HG02852 (cell line): ENCODE measurements around the gene RHEBL1.
A peak's percentile ranks its signal among the peaks of the same experiment; 100 is the strongest.

Source experiments
- ATAC-seq: cut with Tn5 transposase; IDR thresholded peaks from one replicate; pipeline ENCODE4 v1.9.1; 2021; ENCODE audit warnings: mild to moderate bottlenecking, moderate library complexity; ENCODE audit not compliant: unreplicated experiment

The RHEBL1 gene

GRCh38 chr12:49022558-49023178, 47.1 kb downstream of the RHEBL1 start:
- ATAC-seq, result no peak

GRCh38 chr12:49021292-49021915, 48.4 kb downstream of the RHEBL1 start:
- ATAC-seq, result no peak

GRCh38 chr12:49020441-49020840, 49.3 kb downstream of the RHEBL1 start:
- no peak for ATAC-seq

GRCh38 chr12:49019443-49020324, 50.1 kb downstream of the RHEBL1 start:
- ATAC-seq, result no peak

- ATAC-seq, result peak; percentile 28
Measured at GRCh38 chr12:49019120-49019430, 50.7 kb downstream of the RHEBL1 start.

- peak; percentile 85 for ATAC-seq
Measured at GRCh38 chr12:49018261-49019119, 51.3 kb downstream of the RHEBL1 start, which contains the start of gene PRKAG1. Gene PRKAG1 (minus strand): TSS chr12:49018776. CDS start chr12:49018740, 36 bp downstream.

- peak; percentile 18 for ATAC-seq
Measured at GRCh38 chr12:49017891-49018260, 51.9 kb downstream of the RHEBL1 start.

- ATAC-seq, result no peak
Measured at GRCh38 chr12:49015196-49015595, 54.6 kb downstream of the RHEBL1 start.
